ENCODE measurements around the gene ARHGEF7. TPM values are rescaled to one million over a fixed set of nuclear protein-coding genes. Genes with fewer than 3 reads are reported as not detected.
"Not testable (repeated sequence)": the region's sequence is repeated elsewhere in the genome, so short reads cannot be mapped to it uniquely, and the experiment has no call there.

ARHGEF7 gene
- total RNA-seq, 5 donors from 2014 or later (not counting 1 experiment from before 2014, with no cell fraction given) = 68.0 to 85.8 (median 83.7) TPM

DNA sequence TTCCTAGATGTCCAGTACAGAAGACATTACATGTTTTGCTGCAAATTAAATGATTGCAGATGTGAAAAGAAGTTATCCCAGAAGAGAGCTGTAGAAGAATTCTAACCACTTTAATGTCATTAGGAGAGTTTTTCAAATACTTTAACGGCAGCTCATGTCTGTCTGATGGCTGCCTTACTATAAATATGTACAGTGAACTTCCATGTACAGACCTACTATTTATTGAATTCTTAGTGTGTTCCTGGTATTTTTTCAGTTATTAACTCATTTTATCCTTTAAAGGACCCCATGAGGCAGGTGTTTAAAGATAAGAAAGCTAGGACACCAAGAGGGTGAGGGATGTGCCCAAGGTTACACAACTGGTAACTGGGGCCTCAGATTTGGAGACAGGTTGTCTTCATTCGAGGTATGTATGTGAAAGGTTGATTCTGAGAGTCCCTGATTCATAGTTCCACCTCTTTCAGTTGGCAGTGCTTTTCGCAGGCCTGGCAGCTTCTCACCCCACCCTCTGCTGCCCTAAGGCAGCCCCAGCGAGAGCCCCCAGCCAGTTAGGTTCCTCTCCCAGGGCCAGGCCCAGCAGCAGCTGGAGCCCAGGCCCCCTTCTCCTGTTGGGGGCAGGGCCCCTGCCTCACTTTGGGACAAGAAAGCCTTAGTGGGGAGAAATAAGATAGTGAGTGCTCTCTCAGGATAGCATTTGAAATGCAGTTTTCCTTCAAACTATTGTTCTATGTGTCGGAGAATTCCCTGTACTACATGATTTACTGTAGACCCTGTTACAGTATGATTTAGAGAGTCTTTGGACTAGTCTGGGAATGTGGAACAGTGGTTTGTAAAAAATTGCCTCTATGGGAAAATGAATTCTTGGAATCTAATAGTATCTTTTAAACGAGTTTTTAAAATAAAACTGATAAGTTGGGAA, 137.6 kb downstream of the ARHGEF7 start:
- Mint-ChIP-seq H3K27ac (no peak overlapping the region), H3K9me3 (peaks cover 0 to 4% (median 0%) of the 10 kb centered on the region in 3 donors), H3K4me1 (peaks cover 0 to 7% (median 0%) of the 10 kb centered on the region in 3 donors), H3K27me3 (no peaks in the 10 kb centered on the region), H3K4me3 (no peak overlapping the region), H3K36me3 (peaks cover 76% of the 10 kb centered on the region)
- peaks cover 14 to 60% of the 10 kb centered on the region in 2 donors for H3K36me3 ChIP-seq (ENCODE audit: control insufficient read depth in 2 of 2, extremely low read depth in 1 of 2, insufficient read depth in 1 of 2, low read length in 1 of 2)
- H3K4me1 ChIP-seq (ENCODE audit: control insufficient read depth in 1 of 2, extremely low read depth in 1 of 2, insufficient read depth in 2 of 2, low read length in 2 of 2) = no peaks in the 10 kb centered on the region
- no peak overlapping the region for H3K27ac ChIP-seq (ENCODE audit: low read length)
- WGBS (ENCODE audit: insufficient coverage) = no CpG with 5 or more reads among the region's 6 CpGs
- DNase-seq = no peak
- H3K27me3 ChIP-seq (replicated peaks in 1 of 2; ENCODE audit: control insufficient read depth in 2 of 2, extremely low read depth in 1 of 2, insufficient read depth in 2 of 2, low read length in 1 of 2) = no peaks in the 10 kb centered on the region
- ATAC-seq (replicated peaks in 1 of 4) = no peak
- peaks cover 2% of the 10 kb centered on the region for H3K9me3 ChIP-seq
- CTCF ChIA-PET = no interaction called here
- no peak overlapping the region for H3K4me3 ChIP-seq (ENCODE audit: control insufficient read depth in 1 of 2, extremely low read depth in 1 of 2, low read length in 1 of 2)
- POLR2A ChIA-PET = no interaction called here

DNA sequence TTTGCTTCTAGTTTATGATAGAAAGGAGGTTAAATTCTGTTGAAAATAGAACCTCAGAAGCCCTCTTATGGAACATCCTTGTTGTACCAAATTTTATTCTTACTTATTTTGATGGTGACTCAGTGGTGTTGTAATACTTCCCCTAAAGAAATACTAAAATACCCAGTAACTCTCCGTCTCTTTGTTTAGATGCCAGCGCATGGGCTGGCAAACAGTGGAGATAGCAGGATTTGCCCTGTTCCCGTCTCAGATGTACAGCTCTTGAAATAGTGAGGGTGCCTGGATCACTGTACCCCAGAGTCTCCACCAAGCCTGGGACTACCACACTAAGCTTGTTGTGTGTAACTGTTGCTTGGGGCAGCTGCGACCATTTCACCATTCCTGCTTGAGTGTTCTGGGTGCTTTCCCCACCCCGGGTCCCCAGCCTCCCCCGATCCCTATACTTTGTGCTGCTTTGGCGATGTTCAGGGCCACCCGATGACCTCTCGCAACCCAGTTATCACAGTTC, 138.3 kb downstream of the ARHGEF7 start:
- H3K36me3 Mint-ChIP-seq = peaks cover 76% of the 10 kb centered on the region
- CTCF ChIA-PET = no interaction called here
- H3K36me3 ChIP-seq (ENCODE audit: control insufficient read depth in 2 of 2, extremely low read depth in 1 of 2, insufficient read depth in 1 of 2, low read length in 1 of 2) = peaks cover 13 to 60% of the 10 kb centered on the region in 2 donors

GRCh38 chr13:111255228-111255790, 140.2 kb downstream of the ARHGEF7 start:
- no peaks in the 10 kb centered on the region for H3K27me3 ChIP-seq (replicated peaks in 1 of 2; ENCODE audit: control insufficient read depth in 2 of 2, extremely low read depth in 1 of 2, insufficient read depth in 2 of 2, low read length in 1 of 2)
- H3K36me3 Mint-ChIP-seq = peaks cover 77% of the 10 kb centered on the region
- H3K27ac ChIP-seq (ENCODE audit: low read length) = no peak overlapping the region
- no peaks in the 10 kb centered on the region for H3K27me3 Mint-ChIP-seq
- peaks cover 4% of the 10 kb centered on the region for H3K9me3 ChIP-seq
- no peak overlapping the region for H3K4me3 ChIP-seq (ENCODE audit: control insufficient read depth in 1 of 2, extremely low read depth in 1 of 2, low read length in 1 of 2)
- H3K27ac Mint-ChIP-seq = no peak overlapping the region
- CTCF ChIA-PET = interaction anchor here in 1 of 2 donors (0.7 kb wide), 1 partner anchor 614 kb away, joined by 3 read pairs; no protein-coding TSS in a partner anchor
- peaks cover 0 to 11% (median 0%) of the 10 kb centered on the region in 3 donors for H3K4me1 Mint-ChIP-seq
- ATAC-seq (replicated peaks in 1 of 4) = no peak
- no peak overlapping the region for H3K4me3 Mint-ChIP-seq
- peaks cover 4 to 6% (median 5%) of the 10 kb centered on the region in 3 donors for H3K9me3 Mint-ChIP-seq
- peaks cover 13 to 57% of the 10 kb centered on the region in 2 donors for H3K36me3 ChIP-seq (ENCODE audit: control insufficient read depth in 2 of 2, extremely low read depth in 1 of 2, insufficient read depth in 1 of 2, low read length in 1 of 2)
- POLR2A ChIA-PET = no interaction called here
- no peak for DNase-seq
- H3K4me1 ChIP-seq (ENCODE audit: control insufficient read depth in 1 of 2, extremely low read depth in 1 of 2, insufficient read depth in 2 of 2, low read length in 2 of 2) = no peaks in the 10 kb centered on the region
- 95% methylated on average over 8 of the region's 10 CpGs for WGBS (ENCODE audit: insufficient coverage)

More for the DNA sequence above, 138.3 kb downstream of the ARHGEF7 start:
- Mint-ChIP-seq H3K4me1 (peaks cover 0 to 7% (median 0%) of the 10 kb centered on the region in 3 donors), H3K4me3 (no peak overlapping the region), H3K27ac (no peak overlapping the region), H3K9me3 (peaks cover 0 to 4% (median 0%) of the 10 kb centered on the region in 3 donors), H3K27me3 (no peaks in the 10 kb centered on the region)
- POLR2A ChIA-PET = no interaction called here
- H3K9me3 ChIP-seq = peaks cover 2% of the 10 kb centered on the region
- H3K4me1 ChIP-seq (ENCODE audit: control insufficient read depth in 1 of 2, extremely low read depth in 1 of 2, insufficient read depth in 2 of 2, low read length in 2 of 2) = no peaks in the 10 kb centered on the region
- H3K27ac ChIP-seq (ENCODE audit: low read length) = no peak overlapping the region
- ATAC-seq (replicated peaks in 1 of 4) = no peak
- no peaks in the 10 kb centered on the region for H3K27me3 ChIP-seq (replicated peaks in 1 of 2; ENCODE audit: control insufficient read depth in 2 of 2, extremely low read depth in 1 of 2, insufficient read depth in 2 of 2, low read length in 1 of 2)
- no peak overlapping the region for H3K4me3 ChIP-seq (ENCODE audit: control insufficient read depth in 1 of 2, extremely low read depth in 1 of 2, low read length in 1 of 2)
- DNase-seq = no peak
- 100% methylated on average over 6 of the region's 9 CpGs for WGBS (ENCODE audit: insufficient coverage)

DNA sequence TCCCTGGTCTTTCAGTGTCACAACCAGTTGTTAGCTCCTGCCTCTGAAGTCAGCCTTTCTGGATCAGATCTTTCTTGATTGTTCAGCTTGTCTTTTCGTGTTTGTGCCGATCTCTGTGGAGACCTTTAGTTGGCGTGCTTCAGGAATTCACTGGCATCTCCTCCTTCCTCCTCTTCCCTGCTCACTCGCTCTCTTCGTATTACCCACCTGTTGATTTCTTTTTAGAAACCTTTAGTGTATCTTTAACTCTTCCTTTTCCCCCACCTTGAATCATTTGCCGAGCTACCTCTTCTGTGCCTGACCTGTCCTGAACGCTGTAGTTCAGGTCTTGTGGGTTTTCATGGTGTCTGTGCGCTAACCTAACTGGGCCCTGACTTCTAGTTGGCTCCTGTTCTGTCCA, 141.3 kb downstream of the ARHGEF7 start:
- peaks cover 4 to 6% (median 5%) of the 10 kb centered on the region in 3 donors for H3K9me3 Mint-ChIP-seq
- DNase-seq = no peak
- H3K27ac Mint-ChIP-seq = no peak overlapping the region
- ChIA-PET CTCF (no interaction called here), POLR2A (no interaction called here)
- H3K36me3 Mint-ChIP-seq = peaks cover 77% of the 10 kb centered on the region
- H3K4me3 Mint-ChIP-seq = no peak overlapping the region
- no peak for ATAC-seq (replicated peaks in 1 of 4)
- Histone ChIP-seq H3K4me1 (ENCODE audit: control insufficient read depth in 1 of 2, extremely low read depth in 1 of 2, insufficient read depth in 2 of 2, low read length in 2 of 2) (no peaks in the 10 kb centered on the region), H3K4me3 (ENCODE audit: control insufficient read depth in 1 of 2, extremely low read depth in 1 of 2, low read length in 1 of 2) (no peak overlapping the region), H3K9me3 (peaks cover 4% of the 10 kb centered on the region), H3K36me3 (ENCODE audit: control insufficient read depth in 2 of 2, extremely low read depth in 1 of 2, insufficient read depth in 1 of 2, low read length in 1 of 2) (peaks cover 13 to 49% of the 10 kb centered on the region in 2 donors), H3K27ac (ENCODE audit: low read length) (no peak overlapping the region), H3K27me3 (replicated peaks in 1 of 2; ENCODE audit: control insufficient read depth in 2 of 2, extremely low read depth in 1 of 2, insufficient read depth in 2 of 2, low read length in 1 of 2) (no peaks in the 10 kb centered on the region)
- H3K4me1 Mint-ChIP-seq = peaks cover 0 to 12% (median 0%) of the 10 kb centered on the region in 3 donors
- WGBS (ENCODE audit: insufficient coverage) = 98% methylated on average over 5 of the region's 8 CpGs
- no peaks in the 10 kb centered on the region for H3K27me3 Mint-ChIP-seq

DNA sequence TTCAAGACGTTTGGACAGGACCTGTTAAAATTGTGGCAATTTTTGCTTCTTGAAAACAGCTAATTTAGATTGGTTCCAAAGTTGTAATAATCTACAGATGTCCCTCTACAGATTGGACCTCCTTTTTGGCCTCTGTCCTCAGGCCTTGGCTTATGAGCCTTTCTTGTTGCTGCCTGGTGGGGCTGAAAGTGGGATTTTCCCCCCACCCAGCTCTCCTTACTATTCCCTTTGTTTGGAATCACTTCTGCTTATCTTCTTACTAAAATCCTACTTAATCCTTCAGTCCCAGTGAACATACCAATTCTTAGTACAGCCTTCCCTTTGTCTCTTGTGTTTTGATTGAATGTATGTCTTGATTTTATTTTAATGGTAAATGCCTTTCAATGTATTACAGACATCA, 141.8 kb downstream of the ARHGEF7 start:
- peaks cover 4% of the 10 kb centered on the region for H3K9me3 ChIP-seq
- H3K27me3 Mint-ChIP-seq = no peaks in the 10 kb centered on the region
- ATAC-seq (replicated peaks in 1 of 4) (no peak), DNase-seq (no peak)
- H3K4me3 Mint-ChIP-seq = no peak overlapping the region
- H3K27ac Mint-ChIP-seq = no peak overlapping the region
- peaks cover 0 to 14% (median 4%) of the 10 kb centered on the region in 3 donors for H3K4me1 Mint-ChIP-seq
- no peaks in the 10 kb centered on the region for H3K4me1 ChIP-seq (ENCODE audit: control insufficient read depth in 1 of 2, extremely low read depth in 1 of 2, insufficient read depth in 2 of 2, low read length in 2 of 2)
- H3K9me3 Mint-ChIP-seq = peaks cover 4 to 6% (median 5%) of the 10 kb centered on the region in 3 donors
- H3K4me3 ChIP-seq (ENCODE audit: control insufficient read depth in 1 of 2, extremely low read depth in 1 of 2, low read length in 1 of 2) = no peak overlapping the region
- H3K36me3 ChIP-seq (ENCODE audit: control insufficient read depth in 2 of 2, extremely low read depth in 1 of 2, insufficient read depth in 1 of 2, low read length in 1 of 2) = peaks cover 13 to 44% of the 10 kb centered on the region in 2 donors
- CTCF ChIA-PET = no interaction called here
- POLR2A ChIA-PET = no interaction called here
- no peak overlapping the region for H3K27ac ChIP-seq (ENCODE audit: low read length)
- WGBS (ENCODE audit: insufficient coverage) = no CpG with 5 or more reads among the region's 1 CpG
- H3K36me3 Mint-ChIP-seq = peaks cover 73% of the 10 kb centered on the region
- H3K27me3 ChIP-seq (replicated peaks in 1 of 2; ENCODE audit: control insufficient read depth in 2 of 2, extremely low read depth in 1 of 2, insufficient read depth in 2 of 2, low read length in 1 of 2) = no peaks in the 10 kb centered on the region

DNA sequence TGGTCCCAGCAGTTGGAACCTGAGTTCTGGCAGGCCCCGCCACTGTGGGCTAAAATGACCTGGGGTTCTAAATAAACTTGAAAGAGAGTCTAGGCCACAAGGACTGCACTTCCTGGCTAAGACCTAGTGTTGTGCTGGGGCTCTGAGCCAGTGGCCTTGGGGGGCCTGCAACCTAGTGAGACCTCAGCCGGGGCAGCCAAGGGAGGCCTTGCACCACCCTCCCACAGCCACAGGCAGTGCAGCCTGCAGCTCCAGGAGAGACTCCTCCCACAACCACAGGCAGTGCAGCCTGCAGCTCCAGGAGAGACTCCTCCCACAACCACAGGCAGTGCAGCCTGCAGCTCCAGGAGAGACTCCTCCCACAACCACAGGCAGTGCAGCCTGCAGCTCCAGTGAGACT, 142.8 kb downstream of the ARHGEF7 start:
- ATAC-seq (replicated peaks in 1 of 4); H3K4me3 ChIP-seq (ENCODE audit: control insufficient read depth in 1 of 2, extremely low read depth in 1 of 2, low read length in 1 of 2); H3K27me3 ChIP-seq (replicated peaks in 1 of 2; ENCODE audit: control insufficient read depth in 2 of 2, extremely low read depth in 1 of 2, insufficient read depth in 2 of 2, low read length in 1 of 2); H3K27me3 Mint-ChIP-seq; DNase-seq; H3K4me1 ChIP-seq (ENCODE audit: control insufficient read depth in 1 of 2, extremely low read depth in 1 of 2, insufficient read depth in 2 of 2, low read length in 2 of 2); CTCF ChIA-PET; H3K27ac Mint-ChIP-seq; H3K9me3 ChIP-seq; H3K9me3 Mint-ChIP-seq; H3K27ac ChIP-seq (ENCODE audit: low read length); H3K4me3 Mint-ChIP-seq; POLR2A ChIA-PET: not testable (repeated sequence)
- Mint-ChIP-seq H3K36me3 (peaks cover 68% of the 10 kb centered on the region), H3K4me1 (peaks cover 0 to 15% (median 6%) of the 10 kb centered on the region in 3 donors)
- peaks cover 12 to 45% of the 10 kb centered on the region in 2 donors for H3K36me3 ChIP-seq (ENCODE audit: control insufficient read depth in 2 of 2, extremely low read depth in 1 of 2, insufficient read depth in 1 of 2, low read length in 1 of 2)
- 89% methylated on average over 1 of the region's 2 CpGs for whole genome bisulfite sequencing (ENCODE audit: insufficient coverage)
